CD14-positive monocyte (primary cell): ENCODE results near the gene ATXN7L1. TPM values are rescaled to one million over a fixed set of nuclear protein-coding genes. Genes with fewer than 3 reads are reported as not detected.
"Not testable (repeated sequence)": the region's sequence is repeated elsewhere in the genome, so short reads cannot be mapped to it uniquely, and the experiment has no call there.

Source experiments
- DNase-seq, 3 donors: peaks; one replicate each; pipeline ENCODE4 v3.0.0-alpha.2; 2011 to 2022
- H2AFZ ChIP-seq: 2 replicates; pipeline ENCODE4 v1.6.0; 2012; ENCODE audit warnings: mild to moderate bottlenecking, low read depth, low read length, inconsistent platforms; ENCODE audit not compliant: insufficient read depth, poor library complexity, severe bottlenecking
- H3K27ac ChIP-seq, 2 donors: 1 replicate in 1 of 2; 2 replicates in 1 of 2; pipeline ENCODE4 v1.5.1; 2012 to 2013; ENCODE audit warnings: low read length in 2 of 2, control low read depth in 1 of 2, inconsistent platforms in 1 of 2, low read depth in 1 of 2, mild to moderate bottlenecking in 1 of 2
- H3K27me3 ChIP-seq, 2 donors: one replicate each; pipeline versions ENCODE4 v1.6.0 to v1.6.1; 2011 to 2013; ENCODE audit warnings: low read length in 2 of 2; ENCODE audit not compliant: control insufficient read depth in 2 of 2, insufficient read depth in 2 of 2
- H3K36me3 ChIP-seq, 2 donors: replicated peaks in 1 of 2; 1 replicate in 1 of 2; 2 replicates in 1 of 2; pipeline versions ENCODE4 v1.5.1 to v1.6.1; 2012 to 2013; ENCODE audit warnings: low read length in 2 of 2, control low read depth in 1 of 2, inconsistent platforms in 1 of 2, mild to moderate bottlenecking in 1 of 2; ENCODE audit not compliant: insufficient read depth in 2 of 2, control insufficient read depth in 1 of 2
- H3K4me1 ChIP-seq, 2 donors: 1 replicate in 1 of 2; 2 replicates in 1 of 2; pipeline versions ENCODE4 v1.5.1 to v1.6.1; 2012 to 2013; ENCODE audit warnings: low read length in 2 of 2, control low read depth in 1 of 2, inconsistent platforms in 1 of 2, mild to moderate bottlenecking in 1 of 2, moderate library complexity in 1 of 2; ENCODE audit not compliant: insufficient read depth in 2 of 2, control insufficient read depth in 1 of 2
- H3K4me2 ChIP-seq: replicated peaks from 2 replicates; pipeline ENCODE3; 2012; ENCODE audit warnings: low read length, moderate library complexity, mild to moderate bottlenecking; ENCODE audit not compliant: poor library complexity, severe bottlenecking; ENCODE audit errors: extremely low read depth
- H3K4me3 ChIP-seq, 3 experiments: fragments of 200-600 bp in 1 of 3; sonication (generic) in 1 of 3; replicated peaks in 1 of 3; 1 replicate in 2 of 3; 2 replicates in 1 of 3; pipeline ENCODE4 v1.5.1; 2011 to 2013; ENCODE audit warnings: low read length in 3 of 3, mild to moderate bottlenecking in 3 of 3, control low read depth in 2 of 3, low read depth in 2 of 3, inconsistent platforms in 1 of 3, moderate library complexity in 1 of 3
- H3K79me2 ChIP-seq: 2 replicates; pipeline ENCODE4 v1.6.0; 2012; ENCODE audit warnings: mild to moderate bottlenecking, control low read depth, inconsistent platforms, low read length, moderate library complexity; ENCODE audit not compliant: insufficient read depth
- H3K9ac ChIP-seq: 2 replicates; pipeline ENCODE4 v1.6.0; 2017; ENCODE audit warnings: low read length, mild to moderate bottlenecking; ENCODE audit not compliant: insufficient read depth, poor library complexity, severe bottlenecking
- H3K9me3 ChIP-seq, 2 donors: replicated peaks in 1 of 2; 1 replicate in 1 of 2; 2 replicates in 1 of 2; pipeline versions ENCODE4 v1.5.1 to v1.6.1; 2012 to 2013; ENCODE audit warnings: low read length in 2 of 2, control low read depth in 1 of 2; ENCODE audit not compliant: control insufficient read depth in 1 of 2, insufficient read depth in 1 of 2
- H4K20me1 ChIP-seq: 2 replicates; pipeline ENCODE4 v1.6.0; 2012; ENCODE audit warnings: mild to moderate bottlenecking, low read length, control low read depth, moderate library complexity; ENCODE audit not compliant: insufficient read depth
- H3K27ac Mint-ChIP-seq, 7 donors: one replicate each; pipeline ENCODE4 v1.8.0; 2020; ENCODE audit warnings: mild to moderate bottlenecking in 7 of 7, mixed read lengths in 7 of 7, moderate library complexity in 6 of 7, inconsistent platforms in 2 of 7
- H3K27me3 Mint-ChIP-seq, 3 donors: one replicate each; pipeline ENCODE4 v1.8.0; 2021 to 2022; ENCODE audit warnings: low read depth in 3 of 3, mild to moderate bottlenecking in 3 of 3, mixed read lengths in 3 of 3, moderate library complexity in 3 of 3, inconsistent platforms in 1 of 3
- H3K36me3 Mint-ChIP-seq, 2 donors: one replicate each; pipeline ENCODE4 v1.8.0; 2020; ENCODE audit warnings: mixed read lengths in 2 of 2, inconsistent platforms in 1 of 2, mild to moderate bottlenecking in 1 of 2
- H3K4me1 Mint-ChIP-seq: one replicate; pipeline ENCODE4 v1.8.0; 2020; ENCODE audit warnings: mild to moderate bottlenecking, mixed read lengths
- H3K4me3 Mint-ChIP-seq, 2 donors: one replicate each; pipeline ENCODE4 v1.8.0; 2020; ENCODE audit warnings: mild to moderate bottlenecking in 2 of 2, mixed read lengths in 2 of 2, moderate library complexity in 1 of 2
- H3K9me3 Mint-ChIP-seq, 7 donors: one replicate each; pipeline ENCODE4 v1.8.0; 2020 to 2022; ENCODE audit warnings: mixed read lengths in 7 of 7, mild to moderate bottlenecking in 6 of 7, moderate library complexity in 6 of 7, inconsistent platforms in 2 of 7
- WGBS: methylation state at CpG from one replicate; pipeline ENCODE4 v1.1.5; 2013; ENCODE audit warnings: missing lambda C conversion rate; ENCODE audit not compliant: insufficient coverage; 5-methylcytosine and 5-hydroxymethylcytosine counted together
- intact Hi-C, 2 donors: fragments of 100-400 bp; cut with micrococcal nuclease; formaldehyde crosslinking; loops; one replicate each; pipeline versions ENCODE4 v1.15.0 to v1.15.1; 2023
- polyA plus RNA-seq, 3 donors: library from polyadenylated mRNA; depleted of rRNA in 1 of 3; unstranded in 2 of 3; stranded (reverse) in 1 of 3; fragments of 300-500 nt in 2 of 3; fragments of >200 nt in 1 of 3; fragmentation: Illumina TruSeq in 2 of 3; gene quantifications; 1 replicate in 2 of 3; 2 replicates in 1 of 3; pipeline ENCODE4 v1.2.3, GENCODE V29; 2012 to 2021
- TF ChIP-seq, protein P1 (sequence below): fragments of 200-600 bp; IDR thresholded peaks from one replicate; pipeline ENCODE4 v1.8.0; 2022; ENCODE audit warnings: antibody characterized with exemption, mild to moderate bottlenecking

ATXN7L1 gene
- polyA plus RNA-seq, 3 donors: 4.5 to 12.2 (median 11.2) TPM

DNA sequence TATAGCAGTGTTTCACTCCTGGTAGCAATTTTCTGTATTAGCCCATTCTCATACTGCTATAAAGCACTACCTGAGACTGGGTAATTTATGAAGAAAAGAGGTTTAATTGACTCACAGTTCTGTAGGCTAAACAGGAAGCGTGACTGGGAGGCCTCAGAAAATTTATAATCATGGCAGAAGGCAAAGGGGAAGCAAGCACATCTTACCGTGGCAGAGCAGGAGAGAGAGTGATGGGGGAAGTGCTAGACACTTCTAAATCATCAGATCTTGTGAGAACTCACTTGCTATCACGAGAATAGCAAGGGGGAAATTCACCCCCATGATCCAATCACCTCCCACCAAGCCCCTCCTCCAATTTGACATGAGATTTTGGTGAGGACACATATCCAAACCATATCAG is 163.5 kb downstream of the ATXN7L1 start:
- Mint-ChIP-seq H3K27ac (peak overlapping the region in 1 of 7 donors; percentile 31), H3K4me1 (peaks cover 10% of the 10 kb centered on the region), H3K27me3 (no peaks in the 10 kb centered on the region), H3K36me3 (peaks cover 12 to 36% of the 10 kb centered on the region in 2 donors), H3K4me3 (no peak overlapping the region), H3K9me3 (peaks cover 25 to 41% (median 32%) of the 10 kb centered on the region in 7 donors)
- Histone ChIP-seq H2AFZ (no peak overlapping the region), H3K9ac (no peak overlapping the region), H3K27ac (no peak overlapping the region), H3K4me2 (no peak overlapping the region), H3K9me3 (peaks cover 23 to 31% of the 10 kb centered on the region in 2 donors), H3K4me1 (peaks cover 4% of the 10 kb centered on the region in 2 donors), H3K79me2 (no peaks in the 10 kb centered on the region), H4K20me1 (no peaks in the 10 kb centered on the region), H3K4me3 (no peak overlapping the region), H3K36me3 (peaks cover 0 to 11% of the 10 kb centered on the region in 2 donors), H3K27me3 (no peaks in the 10 kb centered on the region)
- peak in 1 of 3 donors; percentile 8 for DNase-seq
- WGBS: no CpG with 5 or more reads among the region's 3 CpGs
- intact Hi-C loops: no loop called here
- TF ChIP-seq, protein P1, sequence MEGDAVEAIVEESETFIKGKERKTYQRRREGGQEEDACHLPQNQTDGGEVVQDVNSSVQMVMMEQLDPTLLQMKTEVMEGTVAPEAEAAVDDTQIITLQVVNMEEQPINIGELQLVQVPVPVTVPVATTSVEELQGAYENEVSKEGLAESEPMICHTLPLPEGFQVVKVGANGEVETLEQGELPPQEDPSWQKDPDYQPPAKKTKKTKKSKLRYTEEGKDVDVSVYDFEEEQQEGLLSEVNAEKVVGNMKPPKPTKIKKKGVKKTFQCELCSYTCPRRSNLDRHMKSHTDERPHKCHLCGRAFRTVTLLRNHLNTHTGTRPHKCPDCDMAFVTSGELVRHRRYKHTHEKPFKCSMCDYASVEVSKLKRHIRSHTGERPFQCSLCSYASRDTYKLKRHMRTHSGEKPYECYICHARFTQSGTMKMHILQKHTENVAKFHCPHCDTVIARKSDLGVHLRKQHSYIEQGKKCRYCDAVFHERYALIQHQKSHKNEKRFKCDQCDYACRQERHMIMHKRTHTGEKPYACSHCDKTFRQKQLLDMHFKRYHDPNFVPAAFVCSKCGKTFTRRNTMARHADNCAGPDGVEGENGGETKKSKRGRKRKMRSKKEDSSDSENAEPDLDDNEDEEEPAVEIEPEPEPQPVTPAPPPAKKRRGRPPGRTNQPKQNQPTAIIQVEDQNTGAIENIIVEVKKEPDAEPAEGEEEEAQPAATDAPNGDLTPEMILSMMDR: no peak

- Histone ChIP-seq H3K9me3 (peaks cover 23 to 31% of the 10 kb centered on the region in 2 donors), H2AFZ (no peak overlapping the region), H3K9ac (no peak overlapping the region), H3K4me1 (peaks cover 9 to 10% of the 10 kb centered on the region in 2 donors), H3K27me3 (no peaks in the 10 kb centered on the region), H3K36me3 (peaks cover 0 to 11% of the 10 kb centered on the region in 2 donors), H3K4me2 (no peak overlapping the region), H3K79me2 (no peaks in the 10 kb centered on the region), H4K20me1 (no peaks in the 10 kb centered on the region), H3K27ac (no peak overlapping the region), H3K4me3 (no peak overlapping the region)
- H3K4me3 Mint-ChIP-seq: no peak overlapping the region
- H3K9me3 Mint-ChIP-seq: peaks cover 25 to 41% (median 32%) of the 10 kb centered on the region in 7 donors
- no peak for DNase-seq
- TF ChIP-seq, protein P1: no peak
- no peak overlapping the region for H3K27ac Mint-ChIP-seq
- 96% methylated on average over 4 of the region's 5 CpGs for WGBS
- H3K36me3 Mint-ChIP-seq: peaks cover 17 to 40% of the 10 kb centered on the region in 2 donors
- no peaks in the 10 kb centered on the region for H3K27me3 Mint-ChIP-seq
- H3K4me1 Mint-ChIP-seq: peaks cover 19% of the 10 kb centered on the region
- intact Hi-C loops: no loop called here
These were observed 164.5 kb downstream of the ATXN7L1 start for GRCh38 chr7:105711726-105712402.

- H3K4me1 ChIP-seq, DNase-seq, H3K27ac ChIP-seq, H2AFZ ChIP-seq, H3K4me2 ChIP-seq, H3K27me3 ChIP-seq, H3K79me2 ChIP-seq, intact Hi-C loops, H3K27me3 Mint-ChIP-seq, H3K9ac ChIP-seq, H3K27ac Mint-ChIP-seq, H4K20me1 ChIP-seq, H3K4me3 ChIP-seq, H3K4me3 Mint-ChIP-seq: not testable (repeated sequence)
- Mint-ChIP-seq H3K36me3 (peaks cover 20 to 43% of the 10 kb centered on the region in 2 donors), H3K4me1 (peaks cover 19% of the 10 kb centered on the region), H3K9me3 (peaks cover 25 to 41% (median 32%) of the 10 kb centered on the region in 7 donors)
- peaks cover 3 to 11% of the 10 kb centered on the region in 2 donors for H3K36me3 ChIP-seq
- H3K9me3 ChIP-seq: peaks cover 23 to 31% of the 10 kb centered on the region in 2 donors
- 100% methylated on average over 1 of the region's 4 CpGs for WGBS
These were observed 165.7 kb downstream of the ATXN7L1 start for GRCh38 chr7:105710720-105711119.
